RWPE1 (cell line): ENCODE measurements around the gene KATNB1.
A peak's percentile ranks its signal among the peaks of the same experiment; 100 is the strongest.

Source experiments
- CTCF ChIA-PET: fragments of 350-600 bp; sonication (Branson Sonifier 250); formaldehyde crosslinking; extraction: SDS; loops from one replicate; lab custom pipeline; 2021; lab: Yijun Ruan, JAX
- POLR2A ChIA-PET: fragments of 400-600 bp; formaldehyde crosslinking; extraction: SDS; loops from one replicate; lab custom pipeline; 2020; ENCODE audit warnings: antibody characterized with exemption; ENCODE audit not compliant: low non-redundant PET; lab: Yijun Ruan, JAX
- DNase-seq: peaks from one replicate; pipeline ENCODE4 v3.0.0; 2012; ENCODE audit warnings: low spot score
- H3K27ac ChIP-seq: fragments of 450-650 bp; 2 replicates; pipeline ENCODE4 v1.5.1; 2017
- CTCF ChIP-seq: fragments of 450-650 bp; conservative IDR thresholded peaks from 2 replicates; pipeline ENCODE4 v1.5.1; 2017; ENCODE audit warnings: low read depth, mild to moderate bottlenecking

KATNB1 gene

GRCh38 chr16:57735755-57736418 is at the start of gene KATNB1:
TSS of gene KATNB1 (plus strand) at chr16:57735770. CDS start at chr16:57737244, 1,474 bp downstream.
- POLR2A ChIA-PET, result interaction anchor here (0.6 kb wide), 1 partner anchor 146 kb away, joined by 4 read pairs; no protein-coding TSS in a partner anchor
- H3K27ac ChIP-seq, result peak within 1 kb of the TSS; percentile 75
- CTCF ChIA-PET, result interaction anchor here (0.5 to 2.7 kb wide), 12 partner anchors 13 to 1000 kb away, joined by 3 to 13 read pairs (median 4); no protein-coding TSS in a partner anchor
- TF ChIP-seq CTCF, result no peak
- peak; percentile 13 for DNase-seq

- no peak overlapping the region for H3K27ac ChIP-seq
- TF ChIP-seq CTCF, result no peak
- ChIA-PET CTCF (interaction anchor here (1.6 kb wide), 1 partner anchor 38 kb away, joined by 4 read pairs; no protein-coding TSS in a partner anchor), POLR2A (no interaction called here)
- DNase-seq, result no peak
These were observed 49.0 kb upstream of the KATNB1 start for GRCh38 chr16:57686577-57686976.

GRCh38 chr16:57687363-57687929 is 48.1 kb upstream of the KATNB1 start:
- ChIA-PET POLR2A (no interaction called here), CTCF (interaction anchor here (1.6 kb wide), 1 partner anchor 39 kb away, joined by 4 read pairs; no protein-coding TSS in a partner anchor)
- H3K27ac ChIP-seq, result no peak overlapping the region
- DNase-seq, result no peak
- no peak for TF ChIP-seq CTCF

GRCh38 chr16:57688487-57688986 is 47.0 kb upstream of the KATNB1 start:
- ChIA-PET POLR2A (no interaction called here), CTCF (no interaction called here)
- no peak overlapping the region for H3K27ac ChIP-seq
- no peak for TF ChIP-seq CTCF
- no peak for DNase-seq

- no peak for DNase-seq
- H3K27ac ChIP-seq, result no peak overlapping the region
- CTCF ChIA-PET, result no interaction called here
- POLR2A ChIA-PET, result no interaction called here
- no peak for TF ChIP-seq CTCF
These were observed 46.4 kb upstream of the KATNB1 start for GRCh38 chr16:57688987-57689761.

- no peak overlapping the region for H3K27ac ChIP-seq
- DNase-seq, result no peak
- CTCF ChIA-PET, result interaction anchor here (0.6 kb wide), 1 partner anchor 68 kb away, joined by 3 read pairs; no protein-coding TSS in a partner anchor
- POLR2A ChIA-PET, result no interaction called here
- TF ChIP-seq CTCF, result no peak
These were observed 45.6 kb upstream of the KATNB1 start for GRCh38 chr16:57689762-57690558.
